ENCODE measurements around the gene TGM1. TPM values are rescaled to one million over a fixed set of nuclear protein-coding genes. Genes with fewer than 3 reads are reported as not detected.

Gene TGM1
- total RNA-seq, 1 donor from 2014 or later: 5.9 TPM

DNA sequence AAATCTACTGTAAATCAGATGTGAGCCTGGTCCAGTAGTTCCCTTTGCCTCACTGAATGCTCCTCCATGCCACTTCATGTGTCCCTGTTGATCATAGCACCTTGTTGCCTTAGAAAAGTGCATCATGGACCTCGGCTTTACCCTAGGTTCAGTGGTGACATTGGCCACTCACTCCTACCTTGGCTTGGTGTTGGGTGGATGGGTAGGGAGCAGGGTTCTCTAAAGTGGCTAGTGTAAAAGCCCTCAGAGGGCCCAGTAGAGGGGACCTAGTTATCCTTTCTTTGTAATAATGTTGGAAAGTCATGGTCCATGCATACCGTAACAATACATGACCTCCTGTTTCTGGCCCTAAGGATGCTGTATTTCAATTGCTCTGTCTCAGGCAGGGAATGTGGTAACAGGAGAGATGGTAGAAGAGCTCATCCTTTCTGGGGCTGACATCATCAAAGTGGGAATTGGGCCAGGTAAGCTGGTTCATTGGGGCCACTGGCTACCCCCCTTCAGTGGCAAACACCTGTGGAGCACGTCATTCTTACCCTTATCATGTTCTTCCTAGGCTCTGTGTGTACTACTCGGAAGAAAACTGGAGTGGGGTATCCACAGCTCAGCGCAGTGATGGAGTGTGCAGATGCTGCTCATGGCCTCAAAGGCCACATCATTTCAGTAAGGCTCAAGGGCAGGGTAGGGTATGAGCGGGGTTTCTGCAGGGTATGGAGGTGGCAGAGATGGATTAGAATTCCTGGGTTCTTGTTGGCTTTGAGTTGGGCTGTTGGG lies 26.1 kb downstream of the TGM1 start:
- no peak for ATAC-seq
- TF ChIP-seq, protein P1, sequence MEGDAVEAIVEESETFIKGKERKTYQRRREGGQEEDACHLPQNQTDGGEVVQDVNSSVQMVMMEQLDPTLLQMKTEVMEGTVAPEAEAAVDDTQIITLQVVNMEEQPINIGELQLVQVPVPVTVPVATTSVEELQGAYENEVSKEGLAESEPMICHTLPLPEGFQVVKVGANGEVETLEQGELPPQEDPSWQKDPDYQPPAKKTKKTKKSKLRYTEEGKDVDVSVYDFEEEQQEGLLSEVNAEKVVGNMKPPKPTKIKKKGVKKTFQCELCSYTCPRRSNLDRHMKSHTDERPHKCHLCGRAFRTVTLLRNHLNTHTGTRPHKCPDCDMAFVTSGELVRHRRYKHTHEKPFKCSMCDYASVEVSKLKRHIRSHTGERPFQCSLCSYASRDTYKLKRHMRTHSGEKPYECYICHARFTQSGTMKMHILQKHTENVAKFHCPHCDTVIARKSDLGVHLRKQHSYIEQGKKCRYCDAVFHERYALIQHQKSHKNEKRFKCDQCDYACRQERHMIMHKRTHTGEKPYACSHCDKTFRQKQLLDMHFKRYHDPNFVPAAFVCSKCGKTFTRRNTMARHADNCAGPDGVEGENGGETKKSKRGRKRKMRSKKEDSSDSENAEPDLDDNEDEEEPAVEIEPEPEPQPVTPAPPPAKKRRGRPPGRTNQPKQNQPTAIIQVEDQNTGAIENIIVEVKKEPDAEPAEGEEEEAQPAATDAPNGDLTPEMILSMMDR (IDR thresholded peaks at IDR 0.05): no peak
- no peak for DNase-seq
- no peaks in the 10 kb centered on the region for H3K9me3 ChIP-seq
- no peak overlapping the region for H3K27ac ChIP-seq
- H3K36me3 ChIP-seq: peaks cover 74% of the 10 kb centered on the region
- H3K4me1 ChIP-seq: peaks cover 55% of the 10 kb centered on the region
- no peak overlapping the region for H3K4me3 ChIP-seq
- intact Hi-C loops (cut with DNase I): no loop called here
- H3K27me3 ChIP-seq (ENCODE audit: low read depth): no peaks in the 10 kb centered on the region

DNA sequence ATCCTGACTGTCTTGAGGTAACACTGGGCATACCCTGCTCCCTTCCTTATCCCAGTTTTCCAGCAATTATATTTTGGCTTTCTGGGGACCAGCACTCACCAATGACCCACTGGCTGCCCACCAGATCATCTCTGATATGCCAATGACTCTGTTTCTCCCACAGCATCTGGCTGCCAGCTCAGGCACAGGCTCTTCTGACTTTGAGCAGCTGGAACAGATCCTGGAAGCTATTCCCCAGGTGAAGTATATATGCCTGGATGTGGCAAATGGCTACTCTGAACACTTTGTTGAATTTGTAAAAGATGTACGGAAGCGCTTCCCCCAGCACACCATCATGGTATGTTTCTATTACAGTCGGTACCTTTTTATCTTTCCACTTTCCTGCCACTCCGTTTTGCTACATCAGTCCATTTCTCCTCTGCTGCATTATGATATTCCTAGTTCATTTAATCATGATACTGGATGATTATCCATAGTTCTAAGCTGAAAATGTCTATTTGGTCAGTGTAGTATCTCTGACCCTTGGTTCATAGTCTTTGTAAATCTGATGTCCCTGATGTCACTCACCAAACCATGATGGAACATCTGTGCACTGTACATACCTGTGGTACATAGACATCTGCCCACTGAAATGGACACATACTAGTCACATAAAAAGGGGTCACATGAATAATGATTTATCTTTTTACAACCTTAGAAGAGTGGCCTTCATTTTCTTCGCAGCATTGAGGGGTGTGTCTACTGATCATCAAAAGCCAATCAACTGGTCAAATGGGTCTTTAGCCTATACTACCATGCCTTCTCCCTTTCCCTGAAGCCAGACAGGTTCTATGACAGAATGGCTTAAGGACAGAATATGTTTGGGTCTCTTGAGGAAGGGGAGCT lies 26.9 kb downstream of the TGM1 start:
- intact Hi-C loops (cut with DNase I): no loop called here

DNA sequence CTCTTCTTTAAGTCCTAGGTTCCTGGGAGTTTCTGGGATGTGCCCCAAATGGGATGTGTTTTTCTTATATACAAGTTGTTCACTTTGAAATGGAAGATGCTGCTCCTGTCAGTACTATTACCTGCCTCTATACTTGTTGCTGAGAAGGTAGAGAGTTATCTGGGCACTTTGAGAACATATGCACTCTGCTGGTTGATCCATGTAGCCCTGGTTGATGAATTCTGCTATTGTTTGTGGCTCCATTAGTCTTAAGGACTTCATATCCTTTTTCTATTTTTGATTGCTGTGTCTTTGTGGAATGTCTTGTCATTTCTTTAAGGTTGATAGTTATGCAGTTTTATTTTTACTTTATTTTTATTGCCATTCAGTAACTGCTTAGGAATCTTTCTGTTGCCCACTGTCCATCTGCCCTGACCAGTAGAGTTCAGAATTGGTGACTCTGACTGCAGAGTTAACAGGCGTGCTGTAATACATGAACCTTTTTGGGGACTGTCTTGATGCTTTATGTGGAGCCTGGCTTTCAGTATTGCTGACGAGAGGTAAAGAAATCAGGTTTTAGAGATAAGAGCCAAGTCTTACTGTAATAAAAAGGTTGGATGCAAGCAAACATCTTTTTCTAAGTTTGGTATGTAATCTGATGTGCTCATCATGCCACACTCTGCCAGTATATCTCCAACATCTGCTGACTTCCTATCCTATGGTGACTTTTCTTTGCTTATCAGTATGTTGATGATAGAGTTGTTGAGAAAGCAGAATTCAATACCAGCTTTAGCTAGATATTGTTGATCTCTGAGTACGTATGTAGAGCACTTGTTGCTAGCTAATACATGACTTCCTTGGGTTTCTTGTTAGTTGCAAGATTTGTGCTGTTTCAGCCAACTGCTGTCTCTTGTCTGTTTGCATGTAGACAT lies 28.6 kb downstream of the TGM1 start:
- H3K36me3 ChIP-seq: peaks cover 53% of the 10 kb centered on the region
- no peak overlapping the region for H3K4me3 ChIP-seq
- TF ChIP-seq, protein P1 (IDR thresholded peaks at IDR 0.05): no peak
- intact Hi-C loops (cut with DNase I): no loop called here
- peaks cover 43% of the 10 kb centered on the region for H3K4me1 ChIP-seq
- ATAC-seq: no peak
- H3K27me3 ChIP-seq (ENCODE audit: low read depth): no peaks in the 10 kb centered on the region
- H3K27ac ChIP-seq: no peak overlapping the region
- DNase-seq: no peak
- no peaks in the 10 kb centered on the region for H3K9me3 ChIP-seq

More for the DNA sequence above, 26.9 kb downstream of the TGM1 start:
- H3K4me3 ChIP-seq: no peak overlapping the region
- peaks cover 54% of the 10 kb centered on the region for H3K4me1 ChIP-seq
- no peaks in the 10 kb centered on the region for H3K27me3 ChIP-seq (ENCODE audit: low read depth)
- no peak overlapping the region for H3K27ac ChIP-seq
- ATAC-seq (no peak), DNase-seq (no peak)
- H3K36me3 ChIP-seq: peaks cover 70% of the 10 kb centered on the region
- TF ChIP-seq, protein P1 (IDR thresholded peaks at IDR 0.05): no peak
- H3K9me3 ChIP-seq: no peaks in the 10 kb centered on the region

DNA sequence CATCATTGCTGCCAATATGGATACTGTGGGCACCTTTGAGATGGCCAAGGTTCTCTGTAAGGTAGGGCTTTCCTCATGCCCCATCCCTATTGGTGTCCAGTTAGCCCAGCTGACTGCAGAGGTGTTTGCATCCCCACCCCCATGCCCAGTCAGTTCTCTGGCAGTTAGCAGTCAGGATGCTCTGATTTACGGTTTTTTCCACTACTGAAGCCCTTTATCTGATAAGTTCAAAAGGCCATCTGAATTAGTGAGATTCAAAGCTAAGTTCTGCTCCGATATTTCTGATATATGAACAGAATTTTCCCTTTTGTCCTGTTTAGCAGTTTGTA lies 29.5 kb downstream of the TGM1 start:
- DNase-seq (no peak), ATAC-seq (no peak)
- Histone ChIP-seq H3K9me3 (no peaks in the 10 kb centered on the region), H3K27me3 (ENCODE audit: low read depth) (no peaks in the 10 kb centered on the region), H3K27ac (peak overlapping the region; percentile 91), H3K4me1 (peaks cover 34% of the 10 kb centered on the region), H3K36me3 (peaks cover 44% of the 10 kb centered on the region), H3K4me3 (peak overlapping the region; percentile 83)
- intact Hi-C loops (cut with DNase I): no loop called here
- TF ChIP-seq, protein P1 (IDR thresholded peaks at IDR 0.05): no peak

Measured in lower lobe of right lung (tissue), 2 donors.